ENCODE measurements around the gene SERPINE3.

Gene SERPINE3

DNA sequence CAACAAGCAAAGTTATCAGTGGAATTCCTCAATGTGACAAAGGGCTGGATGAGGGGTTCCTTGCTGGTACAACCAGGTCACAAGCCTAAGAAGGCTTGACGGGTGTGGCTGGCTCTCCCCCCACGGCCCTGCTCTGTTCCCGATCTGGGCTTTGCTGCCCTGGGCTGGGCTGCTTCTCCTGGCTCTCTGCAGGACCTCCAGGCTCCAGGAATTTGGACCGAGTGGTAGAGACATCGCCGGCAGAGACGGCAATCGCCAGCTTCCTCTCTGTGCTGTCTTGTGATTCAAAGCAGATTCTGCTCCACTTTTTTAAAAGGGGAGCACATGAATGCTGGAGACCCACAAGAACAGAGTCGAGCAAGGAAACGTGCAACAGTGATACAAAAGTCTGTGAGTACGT, at the start of gene SERPINE3:
TSS of gene SERPINE3 (plus strand) at position 338 of the 400 bp plus-strand sequence. CDS start 1,401 bp downstream, outside the sequence.
- DNase-seq, result no peak

DNA sequence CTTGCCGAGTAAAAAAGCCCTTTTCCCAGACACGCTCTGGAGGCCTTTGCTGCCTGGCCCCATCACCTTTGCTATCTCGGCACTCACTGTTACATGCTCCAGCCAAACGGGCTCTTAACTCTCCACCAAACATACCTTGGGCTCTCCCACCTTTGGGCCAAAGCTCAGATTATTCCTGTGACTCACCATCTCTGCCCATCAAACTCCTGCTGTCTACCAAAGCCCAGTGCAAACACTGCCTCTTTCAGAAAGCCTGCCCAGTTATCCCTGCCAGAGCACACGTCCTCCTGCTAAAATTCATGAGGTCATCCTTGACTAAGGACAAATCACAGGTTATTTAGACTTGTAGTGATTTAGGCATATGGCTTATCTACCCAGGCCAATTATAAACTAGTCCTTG, 48.1 kb upstream of the SERPINE3 start:
- no peak for DNase-seq

DNA sequence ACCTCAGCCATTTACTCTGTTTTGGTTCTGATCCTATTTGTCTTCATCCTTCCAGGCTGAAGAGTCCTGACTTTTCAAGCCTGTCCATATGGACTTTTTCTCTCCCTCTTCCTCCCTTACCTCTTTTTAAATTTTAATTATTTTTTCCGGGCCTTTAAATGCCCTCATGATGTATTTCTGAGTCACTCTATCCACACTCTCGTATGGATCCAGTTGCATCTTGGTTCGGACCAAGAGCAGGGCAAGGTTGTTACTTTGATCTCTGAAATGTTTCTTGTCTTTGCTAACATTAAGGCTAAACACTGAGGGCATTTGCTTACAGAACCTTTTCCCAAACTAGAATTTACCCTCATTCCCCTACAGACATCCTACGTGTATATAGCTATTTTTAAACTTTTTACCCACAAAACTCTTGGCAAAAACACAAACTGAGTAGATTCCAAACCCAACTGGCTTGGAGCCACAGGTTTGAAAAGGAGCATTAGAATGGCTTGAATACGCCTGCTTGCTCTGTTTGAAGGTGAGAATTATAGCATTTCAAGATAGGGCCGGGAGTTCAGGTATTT, 47.4 kb upstream of the SERPINE3 start:
- DNase-seq, result no peak

DNA sequence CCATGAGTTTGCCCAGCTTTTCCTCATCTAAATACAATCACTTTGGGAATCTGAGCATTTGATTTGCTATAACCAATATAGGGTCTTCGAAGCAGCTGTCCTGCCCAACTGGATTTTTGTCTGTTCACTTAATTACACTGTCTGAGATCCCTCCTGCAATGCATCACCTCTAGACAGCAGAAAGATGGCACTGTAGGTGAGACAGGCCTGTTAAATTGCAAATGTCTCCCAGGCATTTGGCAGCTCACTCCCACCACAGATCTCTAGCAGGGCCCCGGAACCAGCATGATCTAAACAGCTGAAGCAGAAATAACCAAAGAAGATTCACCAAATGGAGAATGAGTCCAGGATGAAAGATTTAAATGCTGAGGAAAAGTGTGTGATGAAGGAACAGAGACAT, 41.9 kb upstream of the SERPINE3 start:
- no peak for DNase-seq

DNA sequence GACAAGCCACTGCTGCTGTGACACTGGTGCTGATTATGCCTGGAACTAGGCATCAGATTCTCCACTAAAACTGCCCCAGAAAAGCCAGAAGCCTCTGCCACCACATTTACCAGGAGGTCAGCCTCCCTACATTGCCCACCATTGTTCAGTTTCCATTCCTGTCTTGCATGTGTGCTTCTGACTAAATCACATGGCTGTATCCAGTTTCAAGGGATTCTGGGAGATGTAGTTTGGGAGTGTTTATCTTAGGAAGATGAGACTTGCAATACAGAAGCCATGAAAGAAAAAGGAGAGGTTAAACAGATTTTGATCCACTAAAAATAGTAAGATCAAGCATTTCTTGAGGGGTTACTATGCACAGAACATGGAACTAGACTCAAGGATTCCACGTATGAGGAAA, 40.7 kb upstream of the SERPINE3 start:
- no peak for DNase-seq

DNA sequence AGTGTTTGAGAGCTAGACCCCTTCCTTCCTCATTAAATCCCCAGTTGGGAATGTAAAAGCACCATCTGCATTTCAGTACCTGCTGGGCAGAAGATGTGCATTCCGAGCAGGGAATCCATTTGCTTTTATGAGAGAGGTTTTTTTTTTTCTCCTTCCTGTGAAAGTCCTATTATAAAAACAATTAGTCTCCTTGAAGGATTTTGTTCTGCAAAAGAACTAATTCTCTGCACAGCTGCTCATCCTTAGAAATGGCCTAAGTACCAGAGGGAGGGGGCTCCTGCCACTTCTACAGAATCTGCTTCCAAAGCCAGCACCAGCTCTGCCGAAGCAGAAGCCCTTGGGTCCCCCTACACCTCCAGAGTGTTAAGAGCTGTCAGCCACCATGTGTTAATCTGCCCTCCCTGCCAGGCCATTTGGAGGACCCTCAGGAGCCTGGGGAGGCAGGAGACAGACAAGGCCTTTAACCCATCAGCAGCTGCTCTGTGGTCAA, 36.4 kb upstream of the SERPINE3 start:
- no peak for DNase-seq

DNA sequence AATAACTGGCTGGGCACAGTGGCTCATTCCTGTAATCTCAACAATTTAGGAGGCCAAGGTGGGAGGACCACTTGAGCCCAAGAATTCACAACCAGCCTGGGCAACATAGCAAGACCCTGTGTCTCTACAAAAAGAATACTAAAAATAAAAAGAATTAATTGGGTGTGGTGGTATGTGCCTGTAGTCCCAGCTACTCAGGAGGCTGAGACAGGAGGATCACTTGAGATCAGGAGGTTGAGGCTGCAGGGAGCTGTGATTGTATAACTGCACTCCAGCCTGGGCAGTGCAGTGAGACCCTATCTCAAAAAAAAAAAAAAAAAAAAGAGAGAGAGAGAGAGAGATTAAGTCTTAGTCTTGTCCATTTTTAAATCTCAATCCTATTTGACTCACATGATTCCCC, 35.6 kb upstream of the SERPINE3 start:
- no peak for DNase-seq

DNA sequence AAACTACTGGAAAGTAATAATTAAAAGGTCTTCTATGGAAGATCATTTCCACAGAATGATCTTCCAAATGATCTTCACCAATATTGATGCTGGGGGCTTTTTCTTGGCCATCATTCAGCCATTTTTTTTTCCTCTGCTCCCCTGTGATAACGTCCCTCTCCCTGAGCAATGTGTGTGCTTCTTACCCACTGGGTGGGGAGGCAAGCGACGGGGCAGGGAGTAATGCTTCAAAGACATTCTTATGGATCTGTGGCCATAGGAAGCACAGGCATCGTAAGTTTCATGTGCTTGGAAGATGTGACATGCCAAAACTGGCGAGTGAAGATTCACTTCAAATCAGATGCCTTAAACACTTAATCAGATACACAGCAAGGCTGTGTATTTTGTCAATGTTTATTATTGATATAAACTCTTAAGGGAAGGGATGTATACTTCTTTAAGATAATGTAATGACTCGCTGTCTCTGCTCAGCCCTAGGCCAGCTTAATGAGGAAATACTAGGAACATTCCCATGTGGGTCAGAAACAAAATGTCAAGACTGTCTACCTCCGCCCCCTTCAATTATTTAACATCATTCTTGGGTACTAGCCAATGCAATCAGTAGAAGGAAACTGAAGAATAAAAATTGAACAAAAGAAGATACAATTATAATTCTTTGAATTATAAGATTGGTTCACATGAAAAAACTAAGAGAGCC, 34.1 kb upstream of the SERPINE3 start:
- no peak for DNase-seq

DNA sequence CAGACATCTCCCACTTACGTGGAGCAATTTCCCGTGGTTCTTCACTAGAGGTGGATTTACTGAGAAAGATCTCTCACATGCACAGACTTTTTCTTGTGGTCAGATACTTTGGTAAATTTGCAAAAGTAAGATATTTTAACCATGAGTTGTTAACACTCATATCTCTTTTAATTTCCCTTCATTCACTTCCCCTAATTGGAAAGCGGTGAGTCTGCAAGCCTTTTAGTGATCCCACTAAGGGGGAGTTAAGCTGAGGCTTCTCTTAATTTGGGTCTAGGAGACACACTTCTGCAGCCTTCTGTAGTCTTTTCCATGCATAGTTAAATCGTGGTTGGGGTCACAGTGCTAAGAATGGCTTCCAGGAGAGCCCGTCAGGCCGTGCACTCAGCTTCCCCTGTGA, 30.7 kb upstream of the SERPINE3 start:
- no peak for DNase-seq

DNA sequence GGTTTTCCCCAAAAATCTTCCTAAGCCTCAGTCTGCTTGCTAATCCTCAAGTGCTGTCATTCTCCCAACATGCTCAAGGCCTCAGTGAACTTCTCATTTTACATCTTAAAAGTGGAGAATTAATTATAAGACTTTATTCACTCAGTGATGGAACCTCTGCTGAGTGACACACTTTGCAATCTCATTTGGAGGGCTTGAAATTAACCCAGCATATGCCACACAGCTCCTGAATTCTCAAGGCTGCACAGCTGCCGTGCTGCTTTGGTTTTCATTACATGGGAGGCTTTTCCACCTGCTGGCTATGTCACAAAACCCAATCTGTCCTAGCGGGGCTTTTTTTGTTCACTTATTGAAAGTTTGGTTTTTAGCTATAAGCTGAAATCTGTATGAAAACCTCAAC, 28.3 kb upstream of the SERPINE3 start:
- DNase-seq, result no peak

DNA sequence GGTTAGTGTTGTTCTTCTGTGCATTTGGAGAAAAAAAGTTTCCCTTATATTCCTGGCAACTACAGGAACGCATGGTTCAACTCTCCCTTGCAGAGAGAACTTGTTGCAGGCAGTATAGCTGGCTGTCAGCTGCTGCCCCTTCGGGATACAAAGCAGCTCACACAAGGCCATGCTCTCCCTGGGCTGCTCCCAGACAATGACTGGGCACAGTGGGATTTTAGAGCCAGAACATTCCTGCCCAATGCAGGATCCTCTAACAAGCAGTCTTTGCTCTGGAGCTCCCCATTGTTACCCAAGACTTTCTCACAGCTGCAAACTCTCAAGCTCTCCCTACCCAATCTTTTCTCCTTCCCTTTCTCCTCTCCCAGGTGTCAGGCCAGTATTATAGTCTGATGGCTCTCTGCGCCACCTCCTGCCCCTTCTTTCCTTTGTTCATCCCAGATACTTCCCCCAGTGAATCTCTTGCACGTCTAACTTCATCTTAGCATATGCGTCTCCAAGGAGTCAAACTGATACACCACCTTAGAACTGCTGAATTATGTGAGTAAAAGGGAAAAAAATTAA, 27.5 kb upstream of the SERPINE3 start:
- DNase-seq, result no peak

DNA sequence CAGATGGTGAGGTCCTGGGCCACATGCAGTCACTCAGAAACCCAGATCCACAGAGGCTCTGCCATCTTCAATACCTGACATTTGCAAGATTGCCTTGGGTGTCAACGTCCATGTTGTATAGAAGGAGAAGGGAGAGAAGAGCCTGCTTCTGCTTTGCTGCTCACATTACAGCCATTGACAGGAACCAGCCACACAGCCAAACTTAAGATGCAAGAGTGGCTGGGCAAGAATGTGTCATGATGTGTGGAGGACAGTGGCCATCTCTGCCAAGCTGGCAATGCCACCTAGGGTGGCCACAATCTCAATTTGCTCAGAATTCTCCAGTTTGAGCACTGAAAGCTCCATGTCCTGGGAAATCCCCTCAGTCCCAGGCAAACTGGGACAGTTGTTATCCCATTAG, 25.9 kb upstream of the SERPINE3 start:
- DNase-seq, result no peak

DNA sequence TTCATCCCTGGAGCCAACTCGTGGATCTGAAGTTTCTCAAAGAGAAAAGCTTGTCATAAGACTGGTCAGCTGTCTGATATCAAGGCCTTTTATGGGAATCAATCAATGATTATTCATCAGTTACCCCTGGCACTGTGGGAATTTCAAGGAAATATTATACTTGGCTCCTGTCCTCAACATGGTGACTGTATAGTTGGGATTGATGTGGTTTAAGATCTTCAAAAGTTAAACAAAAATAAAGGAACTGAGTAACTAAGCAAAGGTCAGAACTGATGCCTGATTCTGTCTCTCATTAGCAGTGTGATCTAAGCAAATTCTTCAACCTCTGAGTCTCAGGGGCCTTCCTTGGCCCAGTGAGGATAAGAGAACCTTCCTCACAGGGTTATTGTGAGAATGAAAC, 22.2 kb upstream of the SERPINE3 start:
- DNase-seq, result no peak

DNA sequence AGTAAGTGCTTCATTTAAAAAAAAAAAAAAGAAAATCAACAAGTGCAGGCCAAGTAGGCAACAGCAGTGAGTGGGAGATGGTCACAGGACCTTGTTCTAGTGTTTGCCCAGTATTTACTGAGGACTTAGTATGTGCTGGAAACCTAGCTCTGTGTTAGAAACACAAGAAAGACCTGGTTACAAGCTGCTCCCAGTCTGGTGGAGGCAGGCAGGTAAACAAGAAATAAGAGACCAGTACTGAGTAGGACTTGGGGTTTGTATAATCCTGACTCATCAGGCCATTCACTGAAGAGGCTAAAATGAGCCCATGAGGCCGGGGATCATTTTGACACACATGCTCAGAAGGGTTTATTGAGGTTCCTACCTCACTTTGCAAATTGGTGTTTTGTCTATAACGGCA, 21.5 kb upstream of the SERPINE3 start:
- no peak for DNase-seq

DNA sequence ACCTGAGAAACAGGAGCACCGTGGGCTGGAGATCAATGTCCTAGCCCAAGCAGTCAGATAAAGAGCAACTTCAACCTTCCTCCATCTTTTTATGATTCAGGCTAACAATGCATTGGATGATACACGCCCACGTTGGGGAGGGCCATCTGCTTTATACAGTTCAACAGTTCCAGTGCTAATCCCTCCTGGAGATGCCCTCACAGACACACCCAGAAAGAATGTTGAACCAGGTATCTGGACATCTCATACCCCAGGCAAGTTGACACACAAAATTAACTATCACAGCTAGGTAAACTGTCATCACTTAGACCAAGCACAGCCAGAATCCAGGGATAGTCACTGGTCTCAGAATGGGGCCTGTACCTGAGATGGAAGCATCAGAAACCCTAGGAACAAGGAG, 20.6 kb upstream of the SERPINE3 start:
- no peak for DNase-seq

DNA sequence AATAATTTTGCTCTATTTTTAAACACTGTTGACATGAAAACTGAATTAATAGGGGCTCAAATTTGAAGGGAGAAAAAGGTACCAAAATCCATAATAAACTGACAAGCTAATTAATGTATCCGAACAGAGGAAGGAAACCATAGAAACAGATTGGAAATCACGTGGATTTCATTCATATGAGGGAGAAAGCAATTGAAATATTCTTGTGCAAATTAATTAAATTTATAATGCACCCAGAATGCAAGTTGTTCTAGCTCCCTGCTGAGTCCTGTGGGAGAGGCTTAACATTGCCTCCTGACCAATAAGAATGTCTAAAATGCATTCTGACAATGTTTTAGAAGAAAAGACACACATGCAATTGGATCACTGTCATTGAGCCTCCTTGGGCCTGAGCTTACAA, 17.7 kb upstream of the SERPINE3 start:
- no peak for DNase-seq

DNA sequence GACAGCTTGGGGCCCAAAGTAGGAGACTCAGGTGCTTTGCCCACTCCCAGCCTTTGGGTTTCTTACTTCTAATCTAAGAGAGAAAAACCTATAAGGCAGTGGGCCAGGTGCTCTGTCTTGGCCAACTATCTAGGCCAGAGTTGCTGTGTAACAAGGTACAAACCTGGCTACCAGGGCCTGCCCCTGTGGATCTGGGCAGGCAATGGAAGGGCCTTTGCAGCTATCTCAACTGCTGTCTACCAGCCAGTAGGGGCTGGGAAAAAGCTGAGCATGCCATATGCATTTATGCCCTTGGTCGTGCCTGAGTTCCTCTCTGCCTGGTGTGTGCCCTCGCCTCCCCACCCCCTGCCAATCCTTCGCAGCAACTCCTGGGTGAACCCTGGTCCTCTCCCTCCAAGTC, 16.7 kb upstream of the SERPINE3 start:
- no peak for DNase-seq

DNA sequence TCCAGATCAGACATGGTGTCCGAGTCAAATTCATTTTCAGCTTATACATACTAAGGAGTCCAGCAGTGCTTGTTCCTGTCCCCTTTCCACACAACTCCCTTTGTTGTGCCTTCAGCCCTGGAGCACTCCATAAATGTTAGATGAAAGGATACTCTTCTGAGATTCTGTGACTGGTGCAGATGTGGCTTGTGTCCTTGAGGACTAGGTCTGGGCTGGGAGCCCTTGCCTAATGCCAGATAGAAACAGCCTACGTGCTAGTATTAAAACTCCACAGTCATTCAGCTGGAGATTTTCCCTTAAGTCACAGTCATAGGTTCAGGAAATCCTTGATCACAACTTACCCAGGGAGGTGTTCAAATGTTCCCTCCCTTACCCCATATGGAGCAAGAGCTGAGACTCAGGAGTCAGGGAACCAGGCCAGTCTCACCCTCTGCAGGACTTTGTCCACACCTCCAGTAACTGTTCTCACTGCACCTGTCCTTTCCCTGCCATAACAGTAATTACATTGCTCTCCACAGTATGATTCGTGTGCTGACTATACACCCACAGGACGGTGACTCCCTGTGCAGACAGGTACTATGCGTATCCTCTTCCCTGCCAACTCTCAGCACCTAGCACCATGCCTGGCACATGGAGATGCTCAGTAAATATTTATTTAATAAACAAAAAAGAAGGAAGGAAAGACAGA, 15.5 kb upstream of the SERPINE3 start:
- no peak for DNase-seq

DNA sequence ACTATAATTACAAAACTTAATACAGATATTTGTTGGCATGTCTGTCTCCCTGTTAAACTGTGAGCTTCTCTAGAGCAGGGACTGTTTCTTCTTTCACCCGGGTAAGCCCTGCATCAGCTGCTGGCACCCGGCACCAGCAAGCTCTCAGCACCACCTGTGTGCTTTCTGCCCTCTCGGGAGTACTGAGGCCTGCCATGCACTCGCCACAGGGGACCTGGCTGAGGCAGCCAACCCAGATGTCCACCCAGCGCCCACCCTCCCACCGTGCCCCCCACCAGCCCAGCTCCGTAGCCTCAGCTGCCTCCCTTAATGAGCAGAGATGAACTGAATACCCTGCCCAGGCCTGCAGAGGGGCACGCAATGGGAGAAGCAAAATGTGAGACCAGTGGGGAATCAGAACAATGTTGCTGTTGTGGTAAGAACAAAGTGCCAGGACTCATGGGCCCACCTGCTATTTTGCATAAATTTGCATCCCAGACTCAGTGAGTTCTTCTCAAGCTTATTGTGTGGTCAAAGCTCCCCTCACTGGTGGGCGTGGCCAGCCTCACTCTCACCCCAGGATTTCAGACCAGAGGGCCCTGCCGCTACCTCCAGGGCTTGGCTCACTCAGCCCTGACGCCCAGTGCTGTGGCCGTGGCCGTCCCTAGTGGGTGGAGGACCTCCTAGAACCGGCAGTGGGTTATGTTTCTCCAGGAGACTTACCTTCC, 14.6 kb upstream of the SERPINE3 start:
- no peak for DNase-seq

DNA sequence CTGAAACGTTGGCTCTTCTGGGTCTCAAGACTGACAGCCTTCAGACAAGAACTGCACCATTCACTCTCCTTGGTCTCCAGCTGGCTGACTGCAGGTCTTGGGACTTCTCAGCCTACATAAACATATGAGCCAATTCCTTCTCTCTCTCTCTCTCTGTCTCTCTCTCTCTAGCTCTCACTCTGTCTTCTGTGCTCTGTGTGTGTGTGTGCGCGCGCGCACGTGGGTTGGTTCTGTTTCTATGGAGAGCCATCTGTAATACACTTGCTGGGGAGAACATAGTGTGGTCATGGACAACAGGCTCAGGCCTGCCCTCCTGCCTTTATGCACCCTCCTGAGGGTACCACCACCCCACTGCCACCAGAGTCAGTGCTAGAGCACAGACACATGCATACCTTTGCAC, 13.7 kb upstream of the SERPINE3 start:
- DNase-seq, result no peak

DNA sequence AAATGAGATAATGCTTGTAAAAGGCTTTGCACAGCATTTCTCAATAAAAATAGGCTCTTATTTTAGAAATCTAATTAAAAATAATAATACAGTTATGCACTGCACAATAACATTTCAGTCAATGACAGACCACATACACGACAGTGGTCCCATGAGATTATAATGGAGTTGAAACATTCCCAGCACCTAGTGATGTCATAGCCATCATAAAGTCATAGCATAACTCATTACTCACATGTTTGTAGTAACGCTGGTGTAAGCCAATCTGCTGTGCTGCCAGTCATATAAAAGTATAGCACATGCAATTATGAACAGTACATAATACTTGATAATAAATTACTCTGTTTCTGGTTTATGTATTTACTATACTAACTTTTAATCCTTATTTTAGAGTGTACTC, 12.7 kb upstream of the SERPINE3 start:
- DNase-seq, result no peak

DNA sequence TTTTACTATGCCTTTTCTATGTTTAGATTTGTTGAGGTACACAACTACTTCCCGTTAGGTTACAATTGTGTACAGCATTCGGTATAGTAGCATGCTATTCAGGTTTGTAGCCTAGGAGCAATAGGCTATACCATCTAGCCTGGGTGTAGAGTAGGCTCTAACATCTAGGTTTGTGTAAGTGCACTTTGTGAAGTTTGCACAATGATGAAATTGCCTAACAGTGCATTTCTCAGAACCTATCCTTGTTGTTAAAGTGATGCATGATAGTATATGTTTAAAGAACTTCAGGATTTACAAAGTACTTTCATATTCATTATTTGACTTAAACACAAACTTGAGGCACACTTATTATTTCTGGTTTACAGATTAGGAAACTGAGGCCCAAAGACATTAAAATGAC, 11.5 kb upstream of the SERPINE3 start:
- DNase-seq, result no peak

DNA sequence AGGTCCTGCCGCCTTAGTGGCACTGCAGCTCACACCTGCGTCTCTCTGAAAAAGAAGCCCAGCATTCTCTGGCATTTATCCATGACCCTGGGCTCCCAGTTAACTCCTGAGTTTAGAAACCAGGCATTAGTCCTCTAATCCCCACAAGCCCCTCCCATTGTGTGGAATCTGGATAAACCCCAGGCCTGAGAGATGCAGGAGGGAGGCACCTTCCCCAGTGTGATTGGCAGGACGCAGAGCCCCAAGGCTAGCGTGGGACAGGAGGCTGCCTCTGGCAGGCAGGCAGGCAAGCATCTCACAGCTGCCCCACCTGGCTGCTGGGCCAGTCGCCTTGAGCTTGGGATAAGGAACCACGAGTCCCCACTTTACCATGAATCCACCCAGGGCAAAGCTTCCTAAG, 11.0 kb upstream of the SERPINE3 start:
- no peak for DNase-seq

All from left hindlimb (tissue), 1 donor.